NOMO-1 treated with DMSO at 0.1 percent for 48 hours (cell line): ENCODE results near the gene SLX4IP.
A peak's percentile ranks its signal among the peaks of the same experiment; 100 is the strongest.

ENCODE experiments used
- DNase-seq: peaks from one replicate; lab custom pipeline; 2025; ENCODE audit not compliant: unreplicated experiment; lab: John Stamatoyannopoulos, UW

The SLX4IP gene

GRCh38 chr20:10519361-10520046 is 84.4 kb downstream of the SLX4IP start:
- no peak for DNase-seq

DNA sequence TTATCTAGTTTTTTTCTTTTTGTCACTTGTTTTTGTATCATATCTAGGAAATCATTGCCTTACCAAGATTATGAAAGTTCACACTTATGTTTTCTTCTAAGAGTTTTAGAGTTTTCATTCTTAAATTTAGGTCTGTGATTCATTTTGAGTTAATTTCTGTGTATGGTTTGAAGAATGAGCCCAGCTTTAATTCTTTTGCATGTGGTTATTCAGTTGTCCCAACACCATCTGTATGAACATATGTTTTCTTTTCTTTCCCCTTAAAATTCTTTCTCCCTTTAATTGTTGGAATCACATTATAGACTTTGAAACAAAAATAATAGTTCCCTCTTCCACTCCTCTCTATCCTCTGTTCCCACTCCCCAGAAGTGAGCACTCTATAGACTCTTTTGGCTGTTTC is 85.4 kb downstream of the SLX4IP start:
- DNase-seq, result no peak

DNA sequence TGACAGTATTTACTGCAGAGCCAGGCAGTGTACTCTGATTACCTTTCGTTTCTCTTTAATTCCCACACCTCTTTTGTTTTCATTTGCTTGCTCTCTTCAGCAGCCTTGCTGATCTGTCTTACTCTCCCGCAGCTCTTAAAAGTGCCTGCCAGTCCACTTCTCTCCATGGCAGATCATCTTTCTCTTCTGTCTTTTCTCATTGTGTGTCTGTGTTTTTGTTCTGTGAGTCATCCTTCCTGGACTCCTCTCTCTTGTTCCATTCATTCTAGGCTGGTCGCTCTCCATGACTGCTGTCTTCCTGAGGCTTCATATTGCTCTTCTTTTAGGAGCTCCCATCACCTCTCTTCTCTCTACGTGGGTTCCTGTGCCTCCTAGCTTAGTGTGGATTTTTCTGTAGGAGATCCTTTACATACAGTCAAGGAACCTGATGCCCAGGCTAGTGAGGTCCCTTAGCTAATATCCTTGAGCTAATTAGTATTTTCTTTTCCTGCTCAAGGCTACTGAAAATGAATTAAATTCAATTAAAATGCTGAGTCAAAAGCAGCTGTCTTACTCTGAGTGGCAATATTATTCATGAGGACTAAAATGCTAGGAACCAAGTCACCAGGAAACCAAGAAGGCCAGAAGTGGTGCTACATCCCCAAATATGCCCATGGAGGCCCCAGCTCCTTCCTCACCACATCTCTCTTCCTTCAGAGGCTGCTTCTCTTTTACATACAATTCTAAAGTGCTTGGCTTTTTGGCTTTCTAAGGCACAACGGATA is 86.1 kb downstream of the SLX4IP start:
- peak; percentile 7 for DNase-seq

DNA sequence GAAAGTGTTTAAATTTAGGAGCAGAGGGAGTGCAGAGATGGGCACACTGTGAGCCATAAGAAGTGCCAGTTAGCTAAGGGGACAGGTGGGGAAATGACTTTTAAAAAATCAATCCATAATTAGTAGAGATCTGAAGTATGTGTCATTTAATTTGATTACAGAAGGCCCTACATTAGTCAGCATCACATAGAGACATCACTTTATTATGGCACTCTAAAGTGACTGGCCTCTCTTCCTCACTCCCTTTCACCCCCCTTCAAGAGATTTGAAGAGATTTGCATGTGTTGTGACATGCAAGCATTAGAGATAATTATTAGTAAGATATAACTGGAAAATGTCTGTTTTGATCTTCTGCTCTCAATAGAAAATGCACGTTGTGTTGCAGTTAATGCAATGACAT is 86.7 kb downstream of the SLX4IP start:
- DNase-seq, result no peak

DNA sequence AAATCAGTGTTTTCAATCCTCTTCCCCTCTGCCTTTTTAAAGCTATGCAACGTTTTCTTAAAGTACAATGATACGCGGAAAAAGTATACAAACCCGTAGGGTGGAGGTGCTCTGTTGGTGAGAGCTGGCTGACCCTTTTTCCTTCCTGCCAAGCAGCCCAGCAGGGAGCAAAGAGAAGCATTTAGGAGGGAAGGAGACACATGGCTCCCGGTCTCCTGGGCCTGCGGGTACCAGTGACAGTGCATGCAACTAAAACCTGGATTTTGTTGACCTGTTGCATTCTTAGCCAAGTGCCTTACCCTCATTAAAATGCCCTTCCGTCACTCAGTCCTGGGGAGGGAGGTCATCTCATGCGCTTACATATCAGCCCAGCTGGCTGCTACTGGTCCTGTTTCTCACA is 87.2 kb downstream of the SLX4IP start:
- no peak for DNase-seq

- DNase-seq, result no peak
These were observed 88.3 kb downstream of the SLX4IP start for GRCh38 chr20:10523443-10523842.

DNA sequence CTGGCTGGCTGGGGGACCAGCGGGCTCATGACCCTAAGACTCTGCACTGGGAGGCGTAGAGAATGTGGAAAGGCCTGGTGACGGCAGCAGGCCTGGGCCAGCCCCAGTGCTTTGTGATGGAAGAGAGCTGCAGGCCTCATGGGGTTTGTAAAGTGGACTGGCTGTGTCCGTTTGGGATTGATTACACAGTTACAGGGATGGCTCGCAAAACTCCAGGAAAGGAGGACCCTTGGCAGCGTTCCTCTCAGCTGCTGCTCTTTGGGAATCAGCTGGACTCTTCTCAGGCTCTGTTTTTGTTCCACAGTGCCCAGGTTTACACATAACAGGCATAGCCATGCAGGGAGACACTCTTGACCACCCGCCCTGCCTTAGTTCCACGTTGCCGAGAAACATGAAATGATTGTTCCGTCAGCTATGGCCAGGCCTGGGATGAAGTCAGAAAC is 89.0 kb downstream of the SLX4IP start:
- no peak for DNase-seq

DNA sequence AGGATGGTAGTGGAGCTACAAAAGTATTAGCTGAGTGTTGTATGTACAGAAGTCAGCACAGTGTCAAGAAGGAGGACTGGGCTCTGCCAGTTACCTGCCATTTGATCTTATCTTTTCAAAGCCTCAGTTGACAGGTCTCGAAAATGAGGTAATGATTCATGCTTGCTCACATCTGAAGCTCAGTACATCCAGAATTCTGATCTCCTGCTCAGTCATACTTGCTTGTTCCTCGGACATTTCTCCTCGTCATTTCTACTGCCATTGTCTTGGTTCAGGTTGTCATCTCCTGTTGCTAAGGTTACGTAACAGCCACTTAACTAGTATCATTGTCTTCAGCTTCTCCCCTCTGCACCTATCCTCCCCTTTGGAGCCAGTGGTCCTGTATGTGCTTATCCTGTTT is 89.5 kb downstream of the SLX4IP start:
- DNase-seq, result no peak

GRCh38 chr20:10527781-10528180 is 92.7 kb downstream of the SLX4IP start:
- no peak for DNase-seq

DNA sequence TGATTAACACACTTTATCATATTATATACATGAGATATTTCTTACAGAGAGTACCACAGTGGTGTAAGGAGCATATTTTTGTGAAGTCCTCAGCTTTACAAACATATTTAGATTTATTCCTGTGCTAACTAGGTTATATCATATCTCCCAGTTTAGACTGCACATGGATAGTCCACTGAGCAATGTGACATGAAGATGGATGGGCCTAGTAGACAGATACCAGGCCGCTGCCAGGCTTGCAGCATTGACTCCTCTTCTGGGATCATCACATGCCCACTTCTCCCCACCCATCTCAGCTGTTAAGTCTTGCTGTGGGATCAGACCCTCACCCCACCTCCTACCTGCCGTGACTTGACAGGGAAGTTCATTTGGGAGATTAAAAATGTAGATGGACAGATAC is 95.8 kb downstream of the SLX4IP start:
- DNase-seq, result no peak

- DNase-seq, result no peak
These were observed 96.7 kb downstream of the SLX4IP start for GRCh38 chr20:10531848-10532247.

GRCh38 chr20:10532361-10532760 is 97.3 kb downstream of the SLX4IP start:
- no peak for DNase-seq

GRCh38 chr20:10536531-10536930 is 101.4 kb downstream of the SLX4IP start:
- DNase-seq, result no peak

- no peak for DNase-seq
These were observed 102.9 kb downstream of the SLX4IP start for GRCh38 chr20:10537850-10538480.

- DNase-seq, result no peak
These were observed 103.7 kb downstream of the SLX4IP start for GRCh38 chr20:10538768-10539167.

GRCh38 chr20:10539818-10540553 is 104.9 kb downstream of the SLX4IP start:
- no peak for DNase-seq

DNA sequence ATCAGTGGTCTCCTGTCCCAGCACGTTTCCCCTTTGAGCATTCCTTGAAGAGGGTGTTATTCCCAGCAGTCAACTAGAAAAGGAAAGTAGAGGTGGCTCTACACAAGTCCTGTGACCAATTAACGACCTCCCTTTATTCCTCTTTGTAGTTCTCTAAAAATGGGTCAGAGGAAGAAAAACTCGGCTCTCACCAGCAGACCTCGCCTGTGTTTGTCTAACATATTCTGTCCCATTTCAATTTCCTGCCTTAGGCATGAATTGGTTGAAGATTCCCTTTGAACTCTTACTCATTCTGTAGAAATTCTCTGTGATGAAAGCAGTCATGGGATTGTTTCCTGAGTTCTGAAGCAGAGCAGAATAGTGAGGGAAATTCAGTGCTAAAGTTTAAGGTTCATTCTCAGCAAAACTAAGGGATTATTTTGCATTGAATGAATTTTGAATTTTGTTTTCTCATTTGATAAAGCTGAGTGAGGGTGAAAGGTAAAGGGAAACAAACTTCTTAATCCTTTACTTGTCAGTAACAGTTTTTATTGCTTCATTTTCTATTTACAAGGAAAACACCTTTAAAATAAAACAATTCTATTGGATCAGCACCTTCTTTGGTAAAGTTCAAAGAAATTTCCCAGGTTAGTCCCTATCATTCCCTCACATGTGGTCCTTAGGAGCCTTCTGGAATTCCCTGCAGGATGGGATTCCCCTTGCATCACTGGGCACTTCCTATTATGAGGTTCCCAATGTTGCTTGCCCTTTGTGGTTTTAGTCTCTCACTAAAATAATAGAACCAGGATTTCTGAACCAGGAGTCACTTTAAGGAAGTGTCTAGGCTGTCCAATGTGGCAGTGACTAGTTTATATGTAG is 105.8 kb downstream of the SLX4IP start:
- peak; percentile 25 for DNase-seq

DNA sequence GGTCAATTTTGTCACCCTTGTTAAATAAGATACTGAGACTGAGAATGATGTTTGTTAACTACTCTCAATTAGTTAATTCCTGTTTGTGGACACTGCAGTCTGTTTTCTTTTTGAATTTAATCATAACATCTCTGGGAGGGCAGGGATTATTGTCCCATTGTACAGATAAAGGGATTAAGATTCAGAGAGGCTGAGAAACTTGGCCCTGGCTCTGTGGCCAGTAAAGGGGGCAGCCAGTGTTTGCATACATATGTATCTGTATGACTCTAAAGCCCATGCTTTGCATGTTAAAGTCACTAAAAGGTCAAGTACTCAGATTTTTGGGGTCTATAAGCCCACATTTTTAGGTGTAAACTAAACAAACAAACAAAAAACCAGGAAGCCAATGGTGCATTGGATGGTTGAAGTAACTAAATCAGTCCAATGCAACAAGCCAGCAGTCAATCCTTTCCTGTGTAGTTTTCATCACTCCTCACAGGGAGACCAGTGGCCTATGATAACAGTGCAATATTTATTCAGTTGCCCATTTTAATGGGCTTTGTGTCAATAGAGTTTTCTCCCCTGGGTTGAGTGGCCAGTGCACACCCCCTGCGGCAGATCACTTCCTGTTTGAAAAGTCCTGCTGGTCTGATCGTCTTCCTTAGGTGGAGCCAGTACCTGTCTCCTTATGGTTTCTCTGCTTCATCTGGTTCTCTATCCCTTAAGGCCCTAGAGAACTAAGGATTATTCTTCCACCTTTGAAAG is 106.7 kb downstream of the SLX4IP start:
- no peak for DNase-seq

DNA sequence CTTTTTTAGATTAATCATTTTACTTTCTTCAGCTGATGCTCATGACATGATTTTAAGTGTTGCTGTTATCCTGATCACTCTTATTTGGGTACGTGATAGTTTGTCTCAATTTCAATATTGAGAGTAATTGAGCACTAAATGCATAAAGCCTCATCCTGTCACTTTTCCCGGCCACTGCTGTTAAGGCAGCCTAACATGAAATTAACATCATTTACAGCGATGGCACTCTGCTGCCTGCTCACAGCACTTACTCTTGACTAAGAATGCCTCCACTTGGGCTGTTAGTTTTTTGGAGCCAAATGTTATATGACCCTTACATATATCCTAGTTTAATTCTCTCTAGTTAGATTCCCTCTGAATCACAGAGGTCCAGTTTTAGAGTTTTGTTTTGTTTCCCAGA is 107.3 kb downstream of the SLX4IP start:
- no peak for DNase-seq

- no peak for DNase-seq
These were observed 108.4 kb downstream of the SLX4IP start for GRCh38 chr20:10543480-10543879.
